ENCODE data around the gene PARD3B.

DNA sequence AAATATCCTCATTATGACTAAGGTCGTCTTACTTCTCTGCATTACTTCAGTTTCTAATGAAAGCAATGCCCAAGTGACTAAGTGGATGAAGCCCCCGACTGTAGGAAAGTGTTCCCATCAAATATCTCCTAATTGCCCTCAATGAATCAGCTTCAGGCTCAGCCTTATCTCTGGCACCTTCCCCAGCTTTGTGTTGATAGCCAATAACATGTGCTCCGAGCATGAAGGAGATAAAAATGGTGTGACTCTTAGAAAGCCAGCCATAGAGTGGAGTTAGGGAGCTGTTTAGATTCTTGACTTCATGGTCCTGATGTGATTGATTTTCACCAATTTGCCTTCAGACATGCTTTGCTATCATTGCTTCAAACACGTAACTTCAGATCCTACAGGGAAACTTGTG is 797.8 kb downstream of the PARD3B start:
- TF ChIP-seq, protein P1, sequence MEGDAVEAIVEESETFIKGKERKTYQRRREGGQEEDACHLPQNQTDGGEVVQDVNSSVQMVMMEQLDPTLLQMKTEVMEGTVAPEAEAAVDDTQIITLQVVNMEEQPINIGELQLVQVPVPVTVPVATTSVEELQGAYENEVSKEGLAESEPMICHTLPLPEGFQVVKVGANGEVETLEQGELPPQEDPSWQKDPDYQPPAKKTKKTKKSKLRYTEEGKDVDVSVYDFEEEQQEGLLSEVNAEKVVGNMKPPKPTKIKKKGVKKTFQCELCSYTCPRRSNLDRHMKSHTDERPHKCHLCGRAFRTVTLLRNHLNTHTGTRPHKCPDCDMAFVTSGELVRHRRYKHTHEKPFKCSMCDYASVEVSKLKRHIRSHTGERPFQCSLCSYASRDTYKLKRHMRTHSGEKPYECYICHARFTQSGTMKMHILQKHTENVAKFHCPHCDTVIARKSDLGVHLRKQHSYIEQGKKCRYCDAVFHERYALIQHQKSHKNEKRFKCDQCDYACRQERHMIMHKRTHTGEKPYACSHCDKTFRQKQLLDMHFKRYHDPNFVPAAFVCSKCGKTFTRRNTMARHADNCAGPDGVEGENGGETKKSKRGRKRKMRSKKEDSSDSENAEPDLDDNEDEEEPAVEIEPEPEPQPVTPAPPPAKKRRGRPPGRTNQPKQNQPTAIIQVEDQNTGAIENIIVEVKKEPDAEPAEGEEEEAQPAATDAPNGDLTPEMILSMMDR (IDR thresholded peaks at IDR 0.05): no peak
- TF ChIP-seq POLR2A (IDR thresholded peaks at IDR 0.05): no peak
